SU-DHL-6 (cell line): ENCODE data around the gene HESX1.
A peak's percentile ranks its signal among the peaks of the same experiment; 100 is the strongest.

Experiments used
- H2AFZ ChIP-seq: fragments of 200-600 bp; sonication (generic); 2 replicates; pipeline ENCODE4 v1.6.1; 2014; ENCODE audit warnings: low read depth, mild to moderate bottlenecking, moderate library complexity, mixed read lengths, antibody characterized with exemption, low read length; ENCODE audit not compliant: severe bottlenecking
- H3F3A ChIP-seq: fragments of 200-600 bp; shearing (Covaris generic); 2 replicates; pipeline ENCODE4 v1.6.0; 2016; ENCODE audit warnings: antibody characterized with exemption, mild to moderate bottlenecking; ENCODE audit not compliant: insufficient read depth
- H3K27ac ChIP-seq: fragments of 200-600 bp; sonication (generic); 2 replicates; pipeline ENCODE4 v1.5.1; 2016; ENCODE audit warnings: low read depth, mild to moderate bottlenecking, low read length, moderate library complexity, mixed read lengths
- H3K27me3 ChIP-seq: fragments of 200-600 bp; sonication (generic), shearing (Covaris generic); 2 replicates; pipeline ENCODE4 v1.6.0; 2014; ENCODE audit warnings: mild to moderate bottlenecking, low read length
- H3K36me3 ChIP-seq: fragments of 200-600 bp; sonication (generic); 2 replicates; pipeline ENCODE4 v1.6.1; 2014; ENCODE audit warnings: mild to moderate bottlenecking, low read length, mixed read lengths
- H3K4me2 ChIP-seq: fragments of 300-600, 200-600 bp; shearing (Covaris generic), sonication (generic); 2 replicates; pipeline ENCODE4 v1.6.0; 2014; ENCODE audit warnings: low read length, low read depth, mild to moderate bottlenecking; ENCODE audit not compliant: poor library complexity, severe bottlenecking
- H3K4me3 ChIP-seq: fragments of 200-600 bp; sonication (generic); 2 replicates; pipeline ENCODE4 v1.5.1; 2014; ENCODE audit warnings: antibody characterized with exemption, low read length, mild to moderate bottlenecking, mixed read lengths; ENCODE audit not compliant: insufficient read depth, poor library complexity, severe bottlenecking
- H3K79me2 ChIP-seq: fragments of 200-600 bp; sonication (generic); 2 replicates; pipeline ENCODE4 v1.6.1; 2014; ENCODE audit warnings: mild to moderate bottlenecking, low read length, moderate library complexity; ENCODE audit not compliant: insufficient read depth
- H3K9ac ChIP-seq: fragments of 200-600 bp; sonication (generic); 2 replicates; pipeline ENCODE4 v1.7.0; 2014; ENCODE audit warnings: mild to moderate bottlenecking, low read length
- H3K9me2 ChIP-seq: fragments of 200-600 bp; sonication (generic); replicated peaks from 2 replicates; pipeline ENCODE4 v1.6.1; 2014; ENCODE audit warnings: low read length; ENCODE audit not compliant: insufficient read depth
- H3K9me3 ChIP-seq: fragments of 200-600 bp; sonication (generic); 2 replicates; pipeline ENCODE4 v1.6.1; 2014; ENCODE audit warnings: low read length, mixed read lengths; ENCODE audit not compliant: insufficient read depth
- H4K20me1 ChIP-seq: fragments of 200-600 bp; sonication (generic); 2 replicates; pipeline ENCODE4 v1.6.1; 2014; ENCODE audit warnings: low read depth, mild to moderate bottlenecking, antibody characterized with exemption, low read length, moderate library complexity, mixed read lengths
- EZH2phosphoT487 ChIP-seq: fragments of 200-600 bp; sonication (generic), shearing (Covaris generic); conservative IDR thresholded peaks from 2 replicates; pipeline ENCODE4 v1.6.1; 2018; ENCODE audit warnings: mild to moderate bottlenecking, antibody characterized with exemption, low read length, moderate library complexity, mixed read lengths
- TF ChIP-seq, protein P1 (sequence below): fragments of 200-600 bp; sonication (generic); IDR thresholded peaks from one replicate; pipeline ENCODE4 v1.5.1; 2017; ENCODE audit warnings: antibody characterized with exemption, mild to moderate bottlenecking, low read length, moderate library complexity; ENCODE audit not compliant: insufficient read depth, poor library complexity, severe bottlenecking

Gene HESX1

DNA sequence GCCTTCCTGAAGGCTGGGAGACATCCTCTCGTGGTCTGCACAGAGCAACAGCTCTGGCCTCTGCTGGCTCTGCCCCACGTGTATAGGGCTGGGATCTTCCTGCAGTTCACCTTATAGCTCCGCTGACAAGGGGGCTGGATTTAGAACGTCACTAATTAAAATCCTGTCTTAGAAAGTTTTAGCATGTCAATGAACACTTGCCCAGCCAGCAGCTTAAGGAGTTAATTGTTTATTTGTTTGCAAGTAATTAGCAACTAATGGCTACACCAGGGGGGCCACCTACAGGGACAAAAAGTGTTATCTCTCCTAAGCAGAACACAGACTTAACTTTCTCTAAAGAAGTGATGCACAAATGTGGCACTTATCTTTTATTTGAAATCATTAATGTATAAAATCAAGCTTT lies at the start of gene HESX1:
TSS of gene HESX1 (minus strand) at position 84 of the 403 bp plus-strand sequence. CDS start at position 24, 60 bp downstream.
- Histone ChIP-seq H3F3A (no peaks in the 10 kb centered on the region), H3K4me3 (no peak within 1 kb of the TSS), H4K20me1 (no peaks in the 10 kb centered on the region), H3K9me2 (no peaks in the 10 kb centered on the region), H3K9ac (no peak within 1 kb of the TSS), H3K27ac (no peak within 1 kb of the TSS), H3K79me2 (no peaks in the 10 kb centered on the region), H3K4me2 (no peak within 1 kb of the TSS), H3K36me3 (0 out of 2 replicates have a peak, but pooled peaks cover 4% of the 10 kb centered on the region), H2AFZ (no peak within 1 kb of the TSS), H3K9me3 (no peaks in the 10 kb centered on the region), H3K27me3 (no peaks in the 10 kb centered on the region)
- TF ChIP-seq, protein P1, sequence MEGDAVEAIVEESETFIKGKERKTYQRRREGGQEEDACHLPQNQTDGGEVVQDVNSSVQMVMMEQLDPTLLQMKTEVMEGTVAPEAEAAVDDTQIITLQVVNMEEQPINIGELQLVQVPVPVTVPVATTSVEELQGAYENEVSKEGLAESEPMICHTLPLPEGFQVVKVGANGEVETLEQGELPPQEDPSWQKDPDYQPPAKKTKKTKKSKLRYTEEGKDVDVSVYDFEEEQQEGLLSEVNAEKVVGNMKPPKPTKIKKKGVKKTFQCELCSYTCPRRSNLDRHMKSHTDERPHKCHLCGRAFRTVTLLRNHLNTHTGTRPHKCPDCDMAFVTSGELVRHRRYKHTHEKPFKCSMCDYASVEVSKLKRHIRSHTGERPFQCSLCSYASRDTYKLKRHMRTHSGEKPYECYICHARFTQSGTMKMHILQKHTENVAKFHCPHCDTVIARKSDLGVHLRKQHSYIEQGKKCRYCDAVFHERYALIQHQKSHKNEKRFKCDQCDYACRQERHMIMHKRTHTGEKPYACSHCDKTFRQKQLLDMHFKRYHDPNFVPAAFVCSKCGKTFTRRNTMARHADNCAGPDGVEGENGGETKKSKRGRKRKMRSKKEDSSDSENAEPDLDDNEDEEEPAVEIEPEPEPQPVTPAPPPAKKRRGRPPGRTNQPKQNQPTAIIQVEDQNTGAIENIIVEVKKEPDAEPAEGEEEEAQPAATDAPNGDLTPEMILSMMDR, result no peak
- TF ChIP-seq EZH2phosphoT487, result no peak

DNA sequence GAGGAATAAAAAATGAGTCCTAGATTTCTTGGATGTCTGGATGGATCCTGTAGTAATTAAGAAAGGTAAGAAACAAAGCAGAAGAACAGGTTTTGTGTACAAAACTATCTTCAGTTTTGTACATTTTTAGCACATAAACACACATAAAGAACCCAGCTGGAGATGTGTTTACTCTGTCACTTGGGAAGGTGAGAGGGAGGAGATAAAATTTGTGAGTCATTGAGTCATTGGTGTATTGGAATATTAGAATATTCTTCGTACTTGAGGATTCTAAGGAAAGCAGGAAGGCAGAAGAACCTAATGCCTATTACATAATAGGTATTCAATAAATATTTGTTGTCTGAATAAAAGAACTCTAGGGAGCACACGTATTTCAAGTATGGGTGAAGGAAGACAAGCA lies 45.2 kb upstream of the HESX1 start:
- Histone ChIP-seq H3F3A (0 out of 2 replicates have a peak, but pooled peaks cover 3% of the 10 kb centered on the region), H3K36me3 (peaks cover 53% of the 10 kb centered on the region), H3K79me2 (no peaks in the 10 kb centered on the region), H3K4me3 (no peak overlapping the region), H3K27me3 (no peaks in the 10 kb centered on the region), H3K9me2 (no peaks in the 10 kb centered on the region), H2AFZ (no peak overlapping the region), H3K4me2 (no peak overlapping the region), H3K27ac (no peak overlapping the region), H4K20me1 (no peaks in the 10 kb centered on the region), H3K9me3 (no peaks in the 10 kb centered on the region), H3K9ac (no peak overlapping the region)
- TF ChIP-seq, protein P1, result no peak
- TF ChIP-seq EZH2phosphoT487, result no peak

- peak overlapping the region; percentile 40 for H3K4me3 ChIP-seq
- peak overlapping the region; percentile 80 for H3K4me2 ChIP-seq
- peaks cover 21% of the 10 kb centered on the region for H3F3A ChIP-seq
- H3K79me2 ChIP-seq, result peaks cover 57% of the 10 kb centered on the region
- no peaks in the 10 kb centered on the region for H3K9me3 ChIP-seq
- peak overlapping the region; percentile 10 for H2AFZ ChIP-seq
- peak overlapping the region; percentile 76 for H3K27ac ChIP-seq
- H3K27me3 ChIP-seq, result no peaks in the 10 kb centered on the region
- peaks cover 32% of the 10 kb centered on the region for H3K36me3 ChIP-seq
- no peak for TF ChIP-seq EZH2phosphoT487
- TF ChIP-seq, protein P1, result no peak
- H4K20me1 ChIP-seq, result no peaks in the 10 kb centered on the region
- peak overlapping the region; percentile 23 for H3K9ac ChIP-seq
- no peaks in the 10 kb centered on the region for H3K9me2 ChIP-seq
Measured at GRCh38 chr3:57234613-57235575, 35.1 kb upstream of the HESX1 start.
